T1000 (cell line): ENCODE results near the gene HOXC12.

ENCODE experiments used
- DNase-seq: peaks from one replicate; lab custom pipeline; 2025; ENCODE audit warnings: mixed read lengths; lab: John Stamatoyannopoulos, UW

The HOXC12 gene

GRCh38 chr12:53997204-53998109, 42.8 kb downstream of the HOXC12 start:
- no peak for DNase-seq

GRCh38 chr12:53998110-53998899, 43.6 kb downstream of the HOXC12 start:
- no peak for DNase-seq

GRCh38 chr12:53998900-53999236, 44.2 kb downstream of the HOXC12 start:
- DNase-seq, result no peak

GRCh38 chr12:53999559-54000115, 44.9 kb downstream of the HOXC12 start:
- no peak for DNase-seq

GRCh38 chr12:54000116-54001114, 45.7 kb downstream of the HOXC12 start, which contains the start of gene HOXC9:
TSS of gene HOXC9 (plus strand) at chr12:54000161. CDS start at chr12:54000189, 28 bp downstream.
- DNase-seq, result no peak

GRCh38 chr12:54001283-54002187, 46.8 kb downstream of the HOXC12 start:
- DNase-seq, result no peak

GRCh38 chr12:54002278-54002914, 47.7 kb downstream of the HOXC12 start:
- DNase-seq, result no peak

GRCh38 chr12:54002915-54003389, 48.2 kb downstream of the HOXC12 start:
- DNase-seq, result no peak

GRCh38 chr12:54003625-54004024, 48.9 kb downstream of the HOXC12 start:
- DNase-seq, result no peak

- no peak for DNase-seq
Observed at GRCh38 chr12:54004063-54004840, 49.5 kb downstream of the HOXC12 start.

- no peak for DNase-seq
Observed at GRCh38 chr12:54004841-54005530, 50.3 kb downstream of the HOXC12 start.

- no peak for DNase-seq
Observed at GRCh38 chr12:54005531-54005852, 50.8 kb downstream of the HOXC12 start.

GRCh38 chr12:54005853-54006558, 51.3 kb downstream of the HOXC12 start:
- no peak for DNase-seq

- no peak for DNase-seq
Observed at GRCh38 chr12:54006559-54007220, 52.0 kb downstream of the HOXC12 start.

GRCh38 chr12:54007538-54008259, 53.0 kb downstream of the HOXC12 start:
- no peak for DNase-seq

GRCh38 chr12:54008260-54008552, 53.5 kb downstream of the HOXC12 start:
- no peak for DNase-seq
